Small intestine (tissue), 7 donors: Measurements from ENCODE around the gene IL36B. TPM values are rescaled to one million over a fixed set of nuclear protein-coding genes. Genes with fewer than 3 reads are reported as not detected.

Experiments
- DNase-seq, 2 donors: peaks; one replicate each; pipeline versions ENCODE4 v3.0.0 to v3.0.0-alpha.2; 2013
- FAIRE-seq: peaks from 2 replicates; lab custom pipeline; 2012; peaks lifted over from hg19 to GRCh38; lab: Jason Lieb, UNC
- H3K27ac ChIP-seq, 3 donors: one replicate each; pipeline ENCODE4 v1.5.1; 2013; ENCODE audit warnings: low read length in 2 of 3, mild to moderate bottlenecking in 2 of 3, control low read depth in 1 of 3, inconsistent platforms in 1 of 3, low read depth in 1 of 3, moderate library complexity in 1 of 3
- H3K27me3 ChIP-seq, 3 donors: one replicate each; pipeline ENCODE4 v1.6.1; 2013; ENCODE audit warnings: low read length in 3 of 3, inconsistent platforms in 1 of 3; ENCODE audit not compliant: control insufficient read depth in 3 of 3, insufficient read depth in 3 of 3
- H3K36me3 ChIP-seq, 3 donors: one replicate each; pipeline ENCODE4 v1.6.1; 2013; ENCODE audit warnings: low read length in 3 of 3, inconsistent platforms in 1 of 3, low read depth in 1 of 3, mild to moderate bottlenecking in 1 of 3, moderate library complexity in 1 of 3; ENCODE audit not compliant: control insufficient read depth in 3 of 3, insufficient read depth in 2 of 3
- H3K4me1 ChIP-seq, 3 donors: one replicate each; pipeline ENCODE4 v1.6.1; 2013; ENCODE audit warnings: low read length in 2 of 3, inconsistent platforms in 1 of 3, low read depth in 1 of 3, mild to moderate bottlenecking in 1 of 3, moderate library complexity in 1 of 3; ENCODE audit not compliant: control insufficient read depth in 3 of 3, insufficient read depth in 2 of 3
- H3K4me3 ChIP-seq, 3 donors: one replicate each; pipeline ENCODE4 v1.5.1; 2013; ENCODE audit warnings: low read length in 3 of 3, control low read depth in 1 of 3, inconsistent platforms in 1 of 3, low read depth in 1 of 3, mild to moderate bottlenecking in 1 of 3, moderate library complexity in 1 of 3
- H3K9me3 ChIP-seq, 2 donors: one replicate each; pipeline ENCODE4 v1.6.1; 2013; ENCODE audit warnings: low read depth in 1 of 2, low read length in 1 of 2; ENCODE audit not compliant: control insufficient read depth in 2 of 2, insufficient read depth in 1 of 2
- WGBS, 3 donors: extraction: QIAGEN DNeasy Blood & Tissue Kit; methylation state at CpG; one replicate each; pipeline ENCODE4 v1.1.7; 2013; 5-methylcytosine and 5-hydroxymethylcytosine counted together
- polyA plus RNA-seq, 4 donors: library from polyadenylated mRNA; stranded (reverse) in 3 of 4; unstranded in 1 of 4; fragments of 200-250 nt in 3 of 4; fragments of 120-200 nt in 1 of 4; gene quantifications; one replicate each; pipeline versions ENCODE4 v1.2.1 to v1.2.3, GENCODE V29; 2013
- donor health status: healthy with polysubstance abuse.
- donor health status: control.
- donor health status: control.
- donor health status: Bipolar disorder and iron deficiency.
- donor health status: healthy.

The IL36B gene
- polyA plus RNA-seq, 4 donors, result not detected

- FAIRE-seq (no peak), DNase-seq (peak in 1 of 2 donors; percentile 48)
- H3K9me3 ChIP-seq, result peaks cover 0 to 27% of the 10 kb centered on the region in 2 donors
- H3K27ac ChIP-seq, result peak overlapping the region in 1 of 3 donors; percentile 56
- H3K4me1 ChIP-seq, result peaks cover 0 to 22% (median 0%) of the 10 kb centered on the region in 3 donors
- no peaks in the 10 kb centered on the region for H3K36me3 ChIP-seq
- H3K27me3 ChIP-seq, result no peaks in the 10 kb centered on the region
- H3K4me3 ChIP-seq, result no peak overlapping the region
- 16 to 42% (median 36%) methylated on average over 1 of the region's 1 CpG for WGBS, 3 donors
These were observed 3.9 kb upstream of the IL36B start for GRCh38 chr2:113056521-113056920.

DNA sequence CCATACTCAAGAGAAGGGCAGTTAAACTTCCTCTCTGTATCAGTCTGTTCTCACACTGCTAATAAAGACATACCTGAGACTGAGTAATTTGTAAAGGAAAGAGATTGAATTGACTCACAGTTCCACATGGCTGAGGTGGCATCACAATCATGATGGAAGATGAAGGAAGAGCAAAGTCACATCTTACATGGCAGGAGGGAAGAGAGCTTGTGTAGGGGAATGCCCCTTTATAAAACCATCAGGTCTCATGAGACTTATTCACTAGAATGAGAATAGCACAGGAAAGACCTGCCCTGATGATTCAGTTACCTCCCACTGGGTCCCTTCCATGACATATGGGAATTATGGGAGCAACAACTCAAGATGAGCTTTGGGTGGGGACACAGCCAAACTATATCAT is 1.4 kb upstream of the IL36B start:
- H3K27me3 ChIP-seq, result peaks cover 0 to 4% (median 0%) of the 10 kb centered on the region in 3 donors
- FAIRE-seq, result no peak
- DNase-seq, result no peak

GRCh38 chr2:113053666-113054065 is 999 bp upstream of the IL36B start:
- H3K4me3 ChIP-seq, result no peak overlapping the region
- peaks cover 0 to 22% (median 0%) of the 10 kb centered on the region in 3 donors for H3K4me1 ChIP-seq
- DNase-seq (no peak), FAIRE-seq (no peak)
- no peak overlapping the region for H3K27ac ChIP-seq
- WGBS, 3 donors, result 69 to 74% (median 71%) methylated on average over 3 of the region's 3 CpGs
- no peaks in the 10 kb centered on the region for H3K36me3 ChIP-seq
- peaks cover 0 to 27% of the 10 kb centered on the region in 2 donors for H3K9me3 ChIP-seq
- peaks cover 0 to 4% (median 0%) of the 10 kb centered on the region in 3 donors for H3K27me3 ChIP-seq

More for the DNA sequence above, 1.4 kb upstream of the IL36B start:
- peaks cover 0 to 22% (median 0%) of the 10 kb centered on the region in 3 donors for H3K4me1 ChIP-seq
- peaks cover 0 to 27% of the 10 kb centered on the region in 2 donors for H3K9me3 ChIP-seq
- H3K27ac ChIP-seq, result no peak overlapping the region
- no peaks in the 10 kb centered on the region for H3K36me3 ChIP-seq
- H3K4me3 ChIP-seq, result no peak overlapping the region

DNA sequence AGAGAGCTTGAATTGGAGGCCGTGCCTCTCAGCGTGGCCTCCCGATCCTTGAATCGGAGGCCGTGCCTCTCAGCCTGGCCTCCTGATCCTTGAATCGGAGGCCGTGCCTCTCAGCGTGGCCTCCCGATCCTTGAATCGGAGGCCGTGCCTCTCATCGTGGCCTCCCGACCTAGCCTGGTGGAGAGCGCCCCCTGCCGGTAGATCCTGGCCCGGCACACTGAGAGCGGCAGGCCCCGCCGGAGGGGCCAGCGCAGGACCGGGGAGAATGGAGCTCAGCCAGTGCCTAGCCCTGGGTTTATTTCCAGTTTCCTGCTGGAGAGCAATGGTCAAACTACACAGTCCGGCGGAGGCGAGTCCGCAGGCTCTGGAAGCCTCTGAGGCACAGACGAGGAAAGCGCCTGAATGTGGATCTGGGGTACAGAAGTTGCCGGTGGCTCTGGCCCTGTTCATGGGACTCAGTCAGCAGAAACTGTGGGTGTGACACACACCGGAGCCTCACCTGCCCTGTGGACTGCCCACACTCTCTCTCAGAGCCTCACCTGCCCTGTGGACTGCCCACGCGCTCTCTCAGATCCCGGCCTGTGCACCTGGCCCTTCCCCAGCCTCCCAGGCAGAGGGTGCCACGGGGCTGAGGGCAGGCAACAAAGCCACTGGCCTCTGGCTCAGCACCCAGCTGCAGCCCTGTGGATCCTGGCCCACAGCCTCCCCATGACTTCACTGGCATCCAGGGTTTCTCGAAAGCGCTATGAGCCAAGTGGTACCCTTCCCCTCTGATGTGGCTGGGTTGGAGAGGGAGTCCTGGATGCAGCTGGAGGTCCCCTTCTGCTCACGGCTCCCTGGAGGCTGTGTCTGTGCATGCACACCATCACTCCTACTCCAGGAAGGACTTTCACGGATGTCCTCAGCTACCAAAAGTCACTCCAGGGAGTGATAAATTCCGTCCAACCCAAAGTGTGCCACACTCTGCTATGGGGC is 1.5 kb downstream of the IL36B start:
- H3K4me3 ChIP-seq, result no peak overlapping the region
- no peaks in the 10 kb centered on the region for H3K36me3 ChIP-seq
- peaks cover 0 to 22% (median 0%) of the 10 kb centered on the region in 3 donors for H3K4me1 ChIP-seq
- H3K27ac ChIP-seq, result no peak overlapping the region
- H3K27me3 ChIP-seq, result peaks cover 0 to 4% (median 1%) of the 10 kb centered on the region in 3 donors
- FAIRE-seq, result no peak
- no peak for DNase-seq
- WGBS, 3 donors, result 89 to 93% (median 90%) methylated on average over 38 of the region's 38 CpGs
- H3K9me3 ChIP-seq, result peaks cover 0 to 27% of the 10 kb centered on the region in 2 donors

GRCh38 chr2:113046465-113046864 is 6.2 kb downstream of the IL36B start:
- no peak for FAIRE-seq
- Histone ChIP-seq H3K27ac (no peak overlapping the region), H3K4me3 (no peak overlapping the region), H3K36me3 (no peaks in the 10 kb centered on the region), H3K4me1 (peaks cover 0 to 6% (median 0%) of the 10 kb centered on the region in 3 donors), H3K9me3 (no peaks in the 10 kb centered on the region), H3K27me3 (peaks cover 0 to 4% (median 1%) of the 10 kb centered on the region in 3 donors)
- no peak for DNase-seq
- WGBS, 3 donors, result 88 to 90% (median 90%) methylated on average over 5 of the region's 5 CpGs

DNA sequence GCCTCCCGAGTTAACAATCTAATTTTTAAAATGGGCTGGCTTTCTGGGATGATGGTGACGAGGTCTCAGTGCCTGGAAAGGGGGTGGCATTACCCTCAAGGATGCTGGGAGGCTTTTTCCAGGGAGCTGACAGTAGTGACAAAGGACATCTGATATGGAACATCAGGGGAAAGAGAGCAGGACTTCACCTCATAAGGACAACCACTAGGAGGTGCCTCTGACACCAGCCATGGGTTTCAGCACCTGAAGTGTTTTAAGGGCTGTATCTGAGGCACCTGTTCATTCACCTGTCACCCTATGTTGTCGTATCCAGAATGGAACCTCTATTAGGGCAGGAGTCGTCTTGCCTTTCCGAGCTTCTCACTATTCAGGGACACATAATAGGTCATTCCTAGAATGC is 10.8 kb downstream of the IL36B start:
- 68 to 74% (median 71%) methylated on average over 5 of the region's 5 CpGs for WGBS, 3 donors
- no peaks in the 10 kb centered on the region for H3K9me3 ChIP-seq
- H3K4me3 ChIP-seq, result no peak overlapping the region
- no peaks in the 10 kb centered on the region for H3K36me3 ChIP-seq
- H3K4me1 ChIP-seq, result peaks cover 0 to 4% (median 0%) of the 10 kb centered on the region in 3 donors
- no peak overlapping the region for H3K27ac ChIP-seq
- no peaks in the 10 kb centered on the region for H3K27me3 ChIP-seq
- peak; percentile 23 to 25 for DNase-seq
- FAIRE-seq, result no peak

DNA sequence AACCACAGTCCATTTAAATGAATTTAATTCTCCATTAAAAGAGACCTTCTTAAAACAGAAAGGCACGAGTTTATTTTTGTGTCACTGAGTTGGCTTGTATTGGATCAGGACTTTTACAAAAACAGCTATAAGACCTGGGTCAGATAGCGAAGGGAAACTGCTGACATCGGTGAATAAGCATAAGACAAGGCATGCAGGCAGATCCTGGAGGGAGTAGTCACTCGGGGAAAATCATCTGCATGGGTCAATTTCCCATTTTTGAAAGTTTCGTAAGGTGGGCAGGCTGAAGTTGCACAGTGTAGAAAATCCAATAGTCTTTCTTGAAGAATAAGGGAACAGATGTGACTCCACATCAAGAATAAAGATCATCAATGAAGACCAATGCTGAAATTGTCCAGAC is 12.9 kb downstream of the IL36B start:
- Histone ChIP-seq H3K9me3 (no peaks in the 10 kb centered on the region), H3K27me3 (peaks cover 0 to under 1% (median 0%) of the 10 kb centered on the region in 3 donors), H3K4me3 (no peak overlapping the region), H3K27ac (no peak overlapping the region), H3K36me3 (no peaks in the 10 kb centered on the region), H3K4me1 (peaks cover 0 to 4% (median 0%) of the 10 kb centered on the region in 3 donors)
- no peak for DNase-seq
- 32 to 58% (median 54%) methylated on average over 5 of the region's 5 CpGs for WGBS, 3 donors
- FAIRE-seq, result no peak

GRCh38 chr2:113039158-113039557 is 13.5 kb downstream of the IL36B start:
- H3K4me3 ChIP-seq, result no peak overlapping the region
- H3K36me3 ChIP-seq, result no peaks in the 10 kb centered on the region
- FAIRE-seq (no peak), DNase-seq (peak in 1 of 2 donors; percentile 18)
- 49 to 68% (median 53%) methylated on average over 2 of the region's 2 CpGs for WGBS, 3 donors
- no peaks in the 10 kb centered on the region for H3K9me3 ChIP-seq
- peaks cover 0 to 4% (median 0%) of the 10 kb centered on the region in 3 donors for H3K4me1 ChIP-seq
- H3K27ac ChIP-seq, result no peak overlapping the region
- H3K27me3 ChIP-seq, result peaks cover 0 to 2% (median 0%) of the 10 kb centered on the region in 3 donors
